Activated naive CD8-positive, alpha-beta T cell treated with anti-CD3 and anti-CD28 coated beads for 36 hours (primary cell): Measurements from ENCODE around the gene RUBCN. TPM values are rescaled to one million over a fixed set of nuclear protein-coding genes. Genes with fewer than 3 reads are reported as not detected.
"Not testable (repeated sequence)": the region's sequence is repeated elsewhere in the genome, so short reads cannot be mapped to it uniquely, and the experiment has no call there.

Source experiments
- DNase-seq: peaks from one replicate; pipeline ENCODE4 v3.0.0; 2021
- H3K27ac Mint-ChIP-seq: one replicate; pipeline ENCODE4 v1.8.0; 2022; ENCODE audit warnings: mild to moderate bottlenecking, moderate library complexity, mixed read lengths
- H3K27me3 Mint-ChIP-seq: one replicate; pipeline ENCODE4 v1.8.0; 2022; ENCODE audit warnings: mild to moderate bottlenecking, mixed read lengths
- H3K36me3 Mint-ChIP-seq: one replicate; pipeline ENCODE4 v1.8.0; 2021; ENCODE audit warnings: mild to moderate bottlenecking, mixed read lengths
- H3K4me1 Mint-ChIP-seq: one replicate; pipeline ENCODE4 v1.8.0; 2021; ENCODE audit warnings: mixed read lengths
- H3K4me3 Mint-ChIP-seq: one replicate; pipeline ENCODE4 v1.8.0; 2022; ENCODE audit warnings: mild to moderate bottlenecking, moderate library complexity, mixed read lengths
- H3K9me3 Mint-ChIP-seq: one replicate; pipeline ENCODE4 v1.8.0; 2022; ENCODE audit warnings: mixed read lengths
- total RNA-seq, 2 experiments: library from RNA; stranded (reverse); gene quantifications; one replicate each; pipeline ENCODE4 v1.2.3, GENCODE V29; 2021

The RUBCN gene
- total RNA-seq, 2 experiments from 2014 or later = 23.7 to 24.7 TPM

DNA sequence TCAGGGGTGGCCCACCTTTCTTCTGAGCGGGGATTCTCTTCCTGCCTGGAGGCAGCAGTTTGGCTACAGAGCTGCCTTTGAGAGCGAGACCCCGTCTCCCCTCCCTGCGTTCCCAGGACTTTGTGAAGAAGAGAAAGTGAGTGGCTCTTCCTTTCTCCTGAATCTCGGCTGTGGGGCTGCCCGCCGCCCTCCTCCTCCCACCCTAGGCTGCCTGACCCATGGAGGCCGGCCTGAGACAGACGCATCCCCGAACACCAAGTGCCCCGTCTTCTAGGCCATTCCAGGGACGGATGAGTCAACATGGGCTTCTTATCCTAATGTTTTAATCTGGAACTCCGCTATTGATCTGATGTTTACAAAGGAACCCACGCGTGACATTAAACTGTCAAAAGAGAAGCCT, 74.8 kb downstream of the RUBCN start:
- H3K4me1 Mint-ChIP-seq, H3K4me3 Mint-ChIP-seq, H3K27ac Mint-ChIP-seq, H3K9me3 Mint-ChIP-seq, H3K36me3 Mint-ChIP-seq, DNase-seq, H3K27me3 Mint-ChIP-seq: not testable (repeated sequence)

DNA sequence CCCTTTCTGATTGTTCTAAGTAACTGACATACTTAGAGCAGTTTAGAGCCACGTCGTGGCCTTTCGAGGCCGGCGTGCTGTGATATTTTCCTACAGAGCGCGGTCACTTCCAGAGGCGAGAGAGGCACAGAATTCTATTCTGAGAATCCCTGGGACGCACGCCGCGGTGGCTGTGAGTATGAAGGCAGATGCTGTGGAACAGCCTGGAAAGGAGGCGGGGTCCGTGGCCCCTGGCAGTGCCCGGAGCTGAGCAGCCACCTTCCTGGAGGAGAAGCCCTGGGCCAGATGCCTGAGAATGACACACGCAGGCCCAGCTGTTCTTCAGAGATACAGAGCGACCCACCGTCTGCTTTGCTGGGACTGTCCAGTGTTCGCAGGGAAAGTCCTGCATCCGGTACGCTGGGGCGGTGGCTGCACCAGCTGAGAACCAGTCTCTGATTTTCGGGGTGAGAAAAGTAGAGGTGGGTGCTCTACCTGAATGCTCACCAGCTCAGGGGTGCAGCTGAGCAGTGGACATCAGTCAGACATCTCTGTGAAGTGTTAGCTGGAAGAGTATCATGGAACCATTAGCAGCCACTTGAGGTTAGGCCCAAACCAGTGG, 75.4 kb downstream of the RUBCN start:
- H3K4me1 Mint-ChIP-seq, H3K4me3 Mint-ChIP-seq, H3K27ac Mint-ChIP-seq, H3K9me3 Mint-ChIP-seq, DNase-seq, H3K27me3 Mint-ChIP-seq, H3K36me3 Mint-ChIP-seq: not testable (repeated sequence)

DNA sequence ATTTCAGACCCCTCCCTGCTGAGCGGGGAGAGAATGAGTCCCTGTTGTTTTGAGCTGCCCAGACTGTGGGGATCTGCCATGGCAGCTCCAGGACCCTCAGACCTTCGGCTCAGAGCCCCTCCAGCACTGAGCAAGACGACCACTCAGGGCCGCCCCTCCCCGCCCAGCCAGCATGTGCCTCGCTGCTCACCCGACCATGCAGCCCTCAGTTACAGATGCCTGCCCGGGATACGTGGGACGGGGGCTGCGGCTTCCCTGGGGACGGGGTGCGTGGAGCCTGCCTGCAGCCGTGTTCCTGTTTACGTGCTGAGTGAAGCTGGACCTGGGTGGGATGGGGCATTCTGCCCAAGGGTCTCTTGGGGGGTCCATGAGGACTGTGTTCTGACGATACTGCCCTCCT, 77.0 kb downstream of the RUBCN start:
- H3K4me3 Mint-ChIP-seq, H3K27me3 Mint-ChIP-seq, H3K36me3 Mint-ChIP-seq, DNase-seq, H3K27ac Mint-ChIP-seq, H3K9me3 Mint-ChIP-seq: not testable (repeated sequence)
- H3K4me1 Mint-ChIP-seq = peaks cover 11% of the 10 kb centered on the region

DNA sequence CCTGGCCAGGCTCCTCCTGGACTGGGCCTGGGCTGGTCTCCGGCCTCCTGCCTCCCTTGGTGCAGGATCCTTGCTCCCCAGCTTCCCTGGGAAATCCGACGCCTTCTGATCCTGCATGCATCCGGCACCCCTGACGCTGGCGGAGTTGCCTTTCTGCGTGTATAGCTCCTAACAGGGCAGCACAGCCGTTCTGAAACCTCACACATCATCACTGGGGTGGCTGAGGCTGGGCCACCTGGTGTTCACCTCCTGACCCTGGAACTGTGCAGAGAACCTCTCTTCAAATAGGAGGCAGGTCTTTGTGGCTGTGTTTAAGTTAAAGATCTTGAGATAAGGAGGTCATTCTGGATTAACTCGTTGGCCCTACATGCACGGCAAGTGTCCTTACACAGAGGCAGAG, 77.6 kb downstream of the RUBCN start:
- not testable (repeated sequence) for H3K27ac Mint-ChIP-seq, H3K4me3 Mint-ChIP-seq, H3K27me3 Mint-ChIP-seq, H3K36me3 Mint-ChIP-seq, H3K9me3 Mint-ChIP-seq, DNase-seq
- peaks cover 11% of the 10 kb centered on the region for H3K4me1 Mint-ChIP-seq

DNA sequence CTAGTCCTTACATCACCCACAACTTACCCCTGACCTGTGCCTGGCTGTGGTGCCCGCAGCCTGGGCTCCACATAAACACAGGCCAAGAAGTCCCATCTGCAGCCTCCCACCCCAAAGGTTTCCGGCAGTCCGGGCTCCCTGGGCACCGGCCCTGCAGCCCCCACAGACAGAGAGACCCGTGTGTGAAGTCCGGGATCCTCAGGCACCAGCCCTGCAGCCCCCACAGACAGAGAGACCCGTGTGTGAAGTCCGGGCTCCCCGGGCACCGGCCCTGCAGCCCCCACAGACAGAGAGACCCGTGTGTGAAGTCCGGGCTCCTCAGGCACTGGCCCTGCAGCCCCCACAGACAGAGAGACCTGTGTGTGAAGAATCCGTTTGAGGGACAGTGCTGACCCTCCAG, 78.0 kb downstream of the RUBCN start:
- not testable (repeated sequence) for H3K27me3 Mint-ChIP-seq, H3K9me3 Mint-ChIP-seq, H3K4me3 Mint-ChIP-seq, H3K36me3 Mint-ChIP-seq, DNase-seq, H3K27ac Mint-ChIP-seq
- H3K4me1 Mint-ChIP-seq = peaks cover 11% of the 10 kb centered on the region

DNA sequence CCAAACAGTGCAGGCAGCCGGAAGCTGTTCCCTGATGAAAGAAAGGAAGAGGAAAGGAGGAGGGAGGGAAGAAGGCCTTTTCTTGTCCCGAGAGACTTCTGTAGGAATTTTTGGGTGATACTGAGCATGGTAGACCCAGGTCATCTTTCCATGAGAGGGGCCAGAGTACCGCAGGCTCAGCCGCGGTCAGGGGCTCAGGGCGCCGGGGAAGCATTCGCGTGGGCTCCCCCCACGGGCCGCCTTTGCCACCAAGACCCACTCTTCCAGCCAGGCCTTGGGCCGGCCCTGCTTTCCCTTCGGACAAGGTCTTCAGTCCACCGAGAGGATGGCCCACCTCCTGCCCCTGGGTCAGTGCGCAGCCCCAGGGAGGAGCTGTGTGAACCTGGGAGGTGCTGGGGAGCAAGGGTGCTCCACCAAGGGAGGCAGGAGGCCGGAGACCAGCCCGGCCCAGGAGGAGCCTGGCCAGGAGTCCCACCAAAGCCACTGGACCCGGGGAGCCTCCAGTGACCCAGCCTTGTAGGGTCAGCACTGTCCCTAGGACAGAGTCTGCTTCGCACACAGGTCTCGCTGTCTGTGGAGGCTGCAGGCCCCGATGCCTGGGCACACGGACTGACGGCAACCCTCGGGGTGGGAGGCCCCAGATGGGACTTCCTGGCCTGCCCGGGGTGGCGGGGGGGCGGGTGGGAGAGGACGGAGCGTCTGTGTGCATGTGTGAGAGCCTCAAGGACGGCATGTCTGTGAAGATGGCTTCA, 79.0 kb downstream of the RUBCN start:
- H3K27me3 Mint-ChIP-seq, H3K9me3 Mint-ChIP-seq, H3K4me3 Mint-ChIP-seq, DNase-seq, H3K36me3 Mint-ChIP-seq: not testable (repeated sequence)
- H3K4me1 Mint-ChIP-seq = peaks cover 11% of the 10 kb centered on the region
- peak overlapping the region; percentile 65 for H3K27ac Mint-ChIP-seq

DNA sequence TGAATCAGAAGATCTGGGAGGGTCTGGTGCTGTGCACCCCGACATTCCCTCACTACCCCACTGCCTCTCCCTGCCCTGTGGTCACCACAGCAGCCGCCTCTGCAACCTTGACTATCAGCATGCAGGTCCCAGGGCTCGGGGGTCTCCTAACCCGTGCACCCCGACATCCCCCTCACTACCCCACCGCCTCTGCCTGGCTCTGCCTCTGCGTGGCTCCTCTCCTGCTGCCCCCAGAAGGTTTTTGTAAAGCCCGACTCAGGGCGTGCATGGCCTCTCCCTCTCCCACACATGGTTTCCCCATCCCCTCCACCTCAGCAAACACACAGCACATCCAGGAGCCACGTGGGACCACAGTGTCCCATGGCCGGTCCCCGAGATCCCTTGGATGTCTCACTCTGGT, 79.7 kb downstream of the RUBCN start:
- H3K9me3 Mint-ChIP-seq, DNase-seq, H3K4me3 Mint-ChIP-seq, H3K36me3 Mint-ChIP-seq, H3K27me3 Mint-ChIP-seq: not testable (repeated sequence)
- Mint-ChIP-seq H3K4me1 (peaks cover 15% of the 10 kb centered on the region), H3K27ac (peak overlapping the region; percentile 65)

DNA sequence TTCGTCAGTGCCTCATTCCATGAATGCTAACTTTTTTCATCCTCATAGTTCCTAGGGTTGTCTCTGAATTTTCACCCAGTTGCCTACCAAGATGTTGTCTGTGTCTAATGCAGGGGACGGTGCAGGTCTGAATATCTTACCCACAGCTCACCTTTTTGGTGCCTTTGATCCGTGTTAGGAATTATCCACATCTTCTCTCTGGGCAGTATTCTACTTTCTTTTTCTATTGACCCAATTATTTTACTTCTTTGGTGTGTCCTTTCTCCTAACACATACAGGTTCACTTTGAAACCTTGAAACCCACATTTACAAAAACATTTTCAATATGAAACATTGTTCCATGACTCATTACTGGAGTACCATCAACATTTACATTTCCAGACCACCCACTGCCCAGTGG, 80.6 kb downstream of the RUBCN start:
- not testable (repeated sequence) for H3K9me3 Mint-ChIP-seq, DNase-seq, H3K36me3 Mint-ChIP-seq, H3K27me3 Mint-ChIP-seq
- H3K4me3 Mint-ChIP-seq = peak overlapping the region; percentile 13
- peaks cover 19% of the 10 kb centered on the region for H3K4me1 Mint-ChIP-seq
- peak overlapping the region; percentile 57 for H3K27ac Mint-ChIP-seq

DNA sequence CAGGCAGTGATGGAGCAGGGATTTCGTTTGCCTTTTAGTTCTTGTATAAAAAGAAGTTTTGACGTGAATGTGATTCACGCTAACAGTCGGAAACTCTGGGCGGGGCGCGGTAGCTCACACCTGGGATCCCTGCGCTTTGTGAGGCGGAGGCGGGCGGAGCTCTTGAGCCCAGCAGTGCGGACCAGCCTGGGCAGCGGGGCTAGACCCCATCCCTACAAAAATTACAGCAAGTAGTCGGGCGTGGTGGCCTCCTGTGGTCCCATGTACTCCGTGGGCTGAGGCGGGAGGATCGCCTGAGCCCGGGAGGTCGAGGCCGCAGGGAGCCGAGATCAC, 81.7 kb downstream of the RUBCN start:
- not testable (repeated sequence) for DNase-seq, H3K36me3 Mint-ChIP-seq, H3K27me3 Mint-ChIP-seq, H3K27ac Mint-ChIP-seq, H3K9me3 Mint-ChIP-seq, H3K4me3 Mint-ChIP-seq
- peaks cover 23% of the 10 kb centered on the region for H3K4me1 Mint-ChIP-seq

DNA sequence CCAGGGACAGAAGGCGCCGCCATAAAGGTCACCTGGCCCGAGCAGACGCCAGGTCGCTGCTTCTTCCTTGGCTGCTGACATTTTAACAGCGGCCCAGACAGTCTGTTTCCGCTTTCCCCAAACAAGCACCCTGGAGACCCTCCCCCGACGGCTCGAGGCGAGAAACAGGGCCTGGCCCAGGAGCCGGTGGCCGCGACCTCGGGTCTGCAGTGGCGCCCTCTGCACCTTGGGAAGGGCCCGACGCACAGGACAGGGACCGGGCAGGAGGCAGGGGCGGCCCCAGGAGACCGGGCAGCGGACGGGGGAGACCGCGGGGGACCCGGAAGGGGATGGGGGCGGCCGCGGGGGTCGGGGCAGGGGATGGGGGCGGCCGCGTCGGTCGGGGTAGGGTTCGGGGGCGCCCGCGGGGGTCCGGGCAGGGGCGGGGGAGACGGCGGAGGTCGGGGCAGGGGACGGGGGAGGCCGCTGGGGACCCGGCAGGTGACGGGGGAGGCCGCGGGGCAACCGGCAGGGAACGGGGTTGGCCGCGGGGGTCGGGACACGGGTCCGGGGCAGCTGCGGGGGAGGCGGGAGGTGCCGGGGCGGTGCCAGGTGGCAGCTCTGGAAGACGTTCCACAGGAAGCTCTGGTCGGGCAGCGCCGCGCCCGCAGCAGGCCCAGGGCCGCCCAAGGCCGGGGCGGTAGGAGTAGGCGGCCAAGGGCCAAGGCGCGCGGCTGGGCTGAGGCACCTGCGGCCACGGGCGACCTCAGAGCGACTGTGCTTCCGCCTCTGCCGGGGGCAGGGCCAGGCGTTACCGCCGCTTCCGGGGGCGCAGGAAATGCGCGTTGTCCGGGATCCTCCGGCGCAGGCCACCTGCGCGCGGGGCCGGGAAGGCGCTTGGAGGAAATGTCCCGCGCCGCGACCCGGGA, 82.4 kb downstream of the RUBCN start:
- H3K36me3 Mint-ChIP-seq, H3K9me3 Mint-ChIP-seq, H3K27me3 Mint-ChIP-seq: not testable (repeated sequence)
- Mint-ChIP-seq H3K4me1 (peaks cover 23% of the 10 kb centered on the region), H3K27ac (peak overlapping the region; percentile 80), H3K4me3 (peak overlapping the region; percentile 75)
- DNase-seq = peak; percentile 56

DNA sequence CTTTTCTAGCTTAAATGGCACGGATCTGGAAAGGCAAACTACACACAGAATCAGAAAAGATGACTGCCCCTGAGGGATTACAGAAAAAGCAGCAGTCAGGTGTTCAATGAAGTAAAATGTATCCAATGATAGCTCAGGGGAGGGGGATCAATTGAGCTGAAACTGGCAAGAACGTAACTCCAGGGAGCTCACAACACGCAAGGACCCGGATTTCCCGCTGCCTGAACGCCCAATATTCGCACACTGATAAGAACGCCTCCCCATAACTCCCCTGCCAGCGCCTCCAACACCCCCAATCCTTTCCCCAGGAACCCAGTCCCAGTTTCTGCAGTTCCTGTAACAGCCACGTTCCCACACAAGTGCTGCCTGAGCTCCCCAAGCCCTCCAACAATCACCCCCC, 83.8 kb downstream of the RUBCN start:
- H3K4me3 Mint-ChIP-seq, H3K27ac Mint-ChIP-seq, H3K27me3 Mint-ChIP-seq, H3K36me3 Mint-ChIP-seq, H3K9me3 Mint-ChIP-seq, DNase-seq: not testable (repeated sequence)
- H3K4me1 Mint-ChIP-seq = peaks cover 23% of the 10 kb centered on the region

DNA sequence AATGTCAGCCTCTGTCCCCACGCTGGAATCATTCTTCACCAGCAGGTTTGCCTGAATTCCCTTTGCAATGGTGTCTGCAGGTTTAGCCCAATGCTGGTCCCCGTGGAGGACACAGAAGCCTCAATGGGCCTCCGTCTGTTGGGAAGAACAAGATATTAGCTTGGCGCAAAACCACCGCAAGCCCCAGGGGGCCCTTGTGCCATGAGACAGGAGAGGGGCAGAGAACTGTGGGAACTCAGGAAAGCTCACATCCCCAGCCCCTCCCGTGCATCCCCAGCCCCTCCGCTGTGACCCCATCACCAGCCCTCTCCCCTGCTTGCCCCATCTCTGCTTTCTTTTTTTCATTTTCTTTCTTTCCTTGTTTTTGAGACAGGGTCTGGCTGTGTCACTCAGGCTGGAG, 89.1 kb downstream of the RUBCN start:
- H3K36me3 Mint-ChIP-seq, H3K4me3 Mint-ChIP-seq, H3K27me3 Mint-ChIP-seq, H3K9me3 Mint-ChIP-seq, DNase-seq, H3K27ac Mint-ChIP-seq: not testable (repeated sequence)
- H3K4me1 Mint-ChIP-seq = peaks cover 13% of the 10 kb centered on the region

DNA sequence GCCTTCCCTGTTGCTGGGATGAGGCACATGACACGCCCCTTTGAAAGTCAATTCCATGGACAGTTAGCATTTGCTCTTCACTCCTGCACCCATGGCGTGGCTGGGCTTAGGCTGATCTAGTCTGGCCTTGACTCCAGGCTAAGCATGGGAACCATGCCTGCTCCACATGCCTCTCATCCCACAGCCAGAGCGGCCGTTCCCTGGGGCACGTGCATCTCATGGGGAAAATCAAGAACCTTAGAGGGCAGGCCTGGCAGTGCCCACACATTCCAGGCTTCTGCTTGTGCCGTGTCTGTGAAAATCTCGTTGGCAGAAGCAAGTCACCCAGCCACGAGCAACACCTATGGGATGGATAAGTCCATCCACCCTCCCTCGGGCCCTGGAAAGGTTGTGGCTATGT, 89.5 kb downstream of the RUBCN start:
- H3K9me3 Mint-ChIP-seq, H3K27ac Mint-ChIP-seq, H3K4me3 Mint-ChIP-seq, H3K36me3 Mint-ChIP-seq, H3K27me3 Mint-ChIP-seq, DNase-seq: not testable (repeated sequence)
- peaks cover 11% of the 10 kb centered on the region for H3K4me1 Mint-ChIP-seq

DNA sequence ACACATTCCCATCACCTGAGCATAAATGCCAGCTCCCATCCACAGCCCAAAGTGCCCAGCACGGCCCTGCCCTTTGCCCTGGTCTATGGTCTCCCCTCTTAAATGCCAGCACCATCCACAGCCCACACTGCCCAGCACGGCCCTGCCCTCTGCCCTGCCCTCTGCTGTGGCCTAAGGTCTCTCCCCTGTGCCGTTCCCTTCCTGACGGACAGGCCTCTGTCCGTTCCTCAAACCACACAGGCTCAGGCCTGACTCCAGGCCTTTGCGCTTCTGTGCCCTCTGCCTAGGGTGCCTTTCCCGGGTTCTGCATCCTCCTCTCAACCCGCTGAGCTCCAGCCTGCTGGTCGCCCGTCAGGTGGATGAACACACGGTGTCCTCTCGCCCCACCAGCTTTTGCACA, 90.4 kb downstream of the RUBCN start:
- not testable (repeated sequence) for DNase-seq, H3K4me3 Mint-ChIP-seq, H3K4me1 Mint-ChIP-seq, H3K27ac Mint-ChIP-seq, H3K27me3 Mint-ChIP-seq, H3K36me3 Mint-ChIP-seq, H3K9me3 Mint-ChIP-seq

DNA sequence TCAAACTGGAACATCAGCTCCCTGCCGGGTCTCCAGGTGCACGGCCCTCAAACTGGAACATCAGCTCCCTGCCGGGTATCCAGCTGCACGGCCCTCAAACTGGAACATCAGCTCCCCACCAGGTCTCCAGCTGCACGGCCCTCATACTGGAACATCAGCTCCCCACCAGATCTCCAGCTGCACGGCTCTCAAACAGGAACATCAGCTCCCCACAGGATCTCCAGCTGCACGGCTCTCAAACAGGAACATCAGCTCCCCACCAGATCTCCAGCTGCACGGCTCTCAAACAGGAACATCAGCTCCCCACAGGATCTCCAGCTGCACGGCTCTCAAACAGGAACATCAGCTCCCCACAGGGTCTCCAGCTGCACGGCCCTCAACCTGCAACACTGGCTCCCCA, 99.1 kb downstream of the RUBCN start:
- H3K27me3 Mint-ChIP-seq, H3K36me3 Mint-ChIP-seq, H3K27ac Mint-ChIP-seq, DNase-seq, H3K9me3 Mint-ChIP-seq, H3K4me3 Mint-ChIP-seq, H3K4me1 Mint-ChIP-seq: not testable (repeated sequence)

DNA sequence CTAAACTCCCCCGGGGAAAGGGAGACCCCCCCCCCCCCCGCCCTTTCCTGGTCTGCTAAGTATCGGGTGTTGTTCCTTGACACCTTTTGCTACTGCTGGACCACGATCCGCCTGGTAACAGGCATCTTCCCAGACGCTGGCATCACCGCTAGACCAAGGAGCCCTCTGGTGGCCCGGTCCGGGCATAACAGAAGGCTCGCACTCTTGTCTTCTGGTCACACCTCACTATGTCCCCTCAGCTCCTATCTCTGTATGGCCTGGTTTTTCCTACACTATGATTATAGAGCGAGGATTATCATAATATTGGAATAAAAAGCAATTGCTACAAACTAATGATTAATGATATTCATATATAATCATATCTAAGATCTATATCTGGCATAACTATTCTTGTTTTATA, 104.7 kb downstream of the RUBCN start:
- not testable (repeated sequence) for H3K9me3 Mint-ChIP-seq, H3K4me1 Mint-ChIP-seq, H3K36me3 Mint-ChIP-seq, H3K27ac Mint-ChIP-seq, H3K27me3 Mint-ChIP-seq, DNase-seq, H3K4me3 Mint-ChIP-seq
